Liver (tissue), 3 donors: ENCODE results near the gene OLIG2.

Experiments
- CTCF ChIP-seq: fragments of 150-350 bp; IDR thresholded peaks from 2 replicates; pipeline ENCODE4 v1.5.1; 2017; ENCODE audit warnings: improper control_type of control experiment, low read depth, low read length; ENCODE audit not compliant: missing input control
- FOXA1 ChIP-seq: IDR thresholded peaks from 2 replicates; pipeline ENCODE4 v1.6.1; 2016; ENCODE audit warnings: antibody characterized with exemption
- HNF4G ChIP-seq: IDR thresholded peaks from 2 replicates; pipeline ENCODE4 v1.6.1; 2016; ENCODE audit warnings: antibody characterized with exemption
- RAD21 ChIP-seq, 2 donors: IDR thresholded peaks; 2 replicates each; pipeline ENCODE4 v1.6.1; 2016; ENCODE audit warnings: antibody characterized with exemption in 2 of 2, mild to moderate bottlenecking in 2 of 2
- REST ChIP-seq: IDR thresholded peaks from 2 replicates; pipeline ENCODE4 v1.6.1; 2016; ENCODE audit warnings: antibody characterized with exemption, mild to moderate bottlenecking
- TAF1 ChIP-seq: conservative IDR thresholded peaks from 2 replicates; pipeline ENCODE4 v1.6.1; 2016; ENCODE audit warnings: antibody characterized with exemption, mild to moderate bottlenecking
- YY1 ChIP-seq: IDR thresholded peaks from 2 replicates; pipeline ENCODE4 v1.6.1; 2016; ENCODE audit warnings: antibody characterized with exemption, mild to moderate bottlenecking
- donor health status: healthy.
- donor health status: healthy.

GRCh38 chr21:33039536-33039935 lies 13.8 kb downstream of the OLIG2 start:
- TF ChIP-seq CTCF (no peak), REST (no peak), YY1 (no peak), TAF1 (no peak), RAD21 (IDR thresholded peaks at IDR 0.05) (no peak), FOXA1 (no peak), HNF4G (no peak)
